GM04503 (cell line): ENCODE results near the gene APPBP2.
"Not testable (repeated sequence)": the region's sequence is repeated elsewhere in the genome, so short reads cannot be mapped to it uniquely, and the experiment has no call there.

Experiments used
- DNase-seq: peaks from one replicate; pipeline ENCODE4 v3.0.0-alpha.2; 2012; ENCODE audit warnings: low read depth

APPBP2 gene

DNA sequence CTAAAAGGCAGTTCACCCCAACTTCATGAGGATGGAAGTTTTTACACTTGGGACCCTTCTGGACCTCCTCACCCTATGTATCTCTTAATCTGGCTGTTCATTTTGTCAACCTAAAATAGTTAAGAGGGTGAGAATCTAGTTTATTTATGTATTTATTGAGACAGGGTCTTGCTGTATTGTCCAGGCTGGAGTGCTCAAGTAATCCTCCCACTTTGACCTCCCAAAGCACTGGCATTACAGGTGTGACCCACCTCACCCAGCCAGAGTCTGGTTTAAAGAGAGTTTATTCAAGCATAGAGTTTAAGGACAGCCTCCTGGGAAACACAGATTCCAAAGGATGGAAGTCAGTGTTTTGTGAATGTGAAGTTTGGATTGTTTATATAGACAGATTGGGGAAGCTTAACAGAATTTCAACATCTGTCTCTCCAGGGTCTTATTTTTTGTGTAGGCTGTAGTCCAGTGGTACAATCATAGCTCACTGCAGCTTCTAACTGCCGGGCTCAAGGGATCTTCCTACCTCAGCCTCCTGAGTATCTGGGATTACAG is 8.0 kb upstream of the APPBP2 start:
- DNase-seq: no peak

GRCh38 chr17:60529806-60530205 is 3.8 kb upstream of the APPBP2 start:
- DNase-seq: no peak

- DNase-seq: no peak
Measured at GRCh38 chr17:60528828-60529227, 2.8 kb upstream of the APPBP2 start.

- DNase-seq: no peak
Measured at GRCh38 chr17:60527701-60528100, 1.7 kb upstream of the APPBP2 start.

DNA sequence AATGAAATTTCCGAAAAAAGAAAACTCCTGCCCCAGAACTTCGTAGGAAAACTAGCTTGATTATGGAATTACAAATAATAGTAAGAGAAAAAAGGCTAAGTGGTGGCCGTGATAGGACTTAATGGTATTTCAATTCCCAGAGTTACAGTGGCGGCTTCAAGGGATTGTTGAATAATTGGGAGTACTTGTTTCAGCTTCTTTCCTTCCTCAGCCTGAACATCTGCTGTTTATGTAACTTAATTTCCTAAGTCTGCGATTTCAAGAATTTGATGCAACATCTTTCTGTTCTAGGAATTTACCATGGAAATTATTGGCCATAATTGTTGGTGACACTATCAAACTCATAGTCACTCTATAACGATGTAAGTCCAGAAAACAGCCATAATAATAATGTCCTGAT is 684 bp upstream of the APPBP2 start:
- no peak for DNase-seq

DNA sequence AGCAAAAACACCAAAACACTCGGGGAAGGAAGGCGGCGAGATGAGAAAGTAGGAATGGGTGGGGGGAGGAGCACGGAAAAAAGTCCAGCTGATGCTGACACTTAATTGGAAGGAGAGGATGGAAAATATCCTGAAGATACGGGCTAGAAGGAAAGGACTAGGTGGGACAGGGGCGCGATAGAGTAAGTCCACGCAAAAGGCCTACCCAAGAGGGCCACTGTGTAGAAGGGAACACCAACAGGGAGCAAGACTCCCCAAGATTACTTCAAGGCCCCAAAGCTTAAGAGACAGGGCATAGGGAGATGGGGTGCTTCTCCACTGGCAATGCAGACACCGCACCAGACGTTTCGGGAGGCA is 736 bp downstream of the APPBP2 start:
- DNase-seq: no peak

- no peak for DNase-seq
Measured at GRCh38 chr17:60524463-60525327, 1.3 kb downstream of the APPBP2 start.

GRCh38 chr17:60523822-60524221 is 2.2 kb downstream of the APPBP2 start:
- no peak for DNase-seq

GRCh38 chr17:60522889-60523626 is 3.0 kb downstream of the APPBP2 start:
- DNase-seq: no peak

- DNase-seq: no peak
Measured at GRCh38 chr17:60519795-60520194, 6.2 kb downstream of the APPBP2 start.

DNA sequence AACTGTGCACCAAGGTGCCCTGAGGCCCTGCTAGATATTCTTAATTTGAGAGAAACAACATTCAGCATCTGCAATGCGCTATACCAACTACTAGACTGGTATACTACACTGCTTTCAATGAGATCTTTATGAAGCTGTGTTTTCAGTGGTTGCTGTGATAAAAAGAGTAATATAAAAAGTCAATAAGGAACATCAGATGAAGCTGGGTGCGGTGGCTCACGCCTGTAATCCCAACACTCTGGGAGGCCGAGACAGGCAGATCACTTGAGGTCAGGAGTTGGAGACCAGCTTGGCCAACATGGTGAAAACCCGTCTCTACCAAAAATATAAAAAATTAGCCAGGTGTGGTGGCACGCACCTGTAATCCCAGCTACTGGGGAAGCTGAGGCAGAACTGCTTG is 10.4 kb downstream of the APPBP2 start:
- not testable (repeated sequence) for DNase-seq

GRCh38 chr17:60515199-60515598 is 10.8 kb downstream of the APPBP2 start:
- DNase-seq: not testable (repeated sequence)

- DNase-seq: no peak
Measured at GRCh38 chr17:60514500-60514899, 11.5 kb downstream of the APPBP2 start.

GRCh38 chr17:60514053-60514452 is 12.0 kb downstream of the APPBP2 start:
- no peak for DNase-seq

DNA sequence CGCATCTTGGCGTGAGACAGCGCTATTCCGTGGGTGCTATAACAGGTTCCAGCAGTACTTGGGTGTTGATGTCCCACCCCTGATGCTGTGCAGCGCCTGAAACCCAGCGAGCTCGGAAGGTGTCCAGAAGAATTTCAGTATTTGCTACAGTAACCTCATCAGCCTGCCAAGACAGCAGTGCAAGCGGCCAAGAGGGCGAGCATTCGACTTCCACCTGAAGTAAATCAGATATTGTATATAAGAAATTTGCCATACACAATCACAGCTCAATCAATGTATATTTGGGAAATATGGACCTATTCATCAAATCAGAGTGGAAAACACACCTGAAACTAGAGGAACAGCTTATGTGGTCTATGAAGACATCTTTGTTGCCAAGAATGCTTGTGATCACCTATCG is 13.0 kb downstream of the APPBP2 start:
- no peak for DNase-seq

DNA sequence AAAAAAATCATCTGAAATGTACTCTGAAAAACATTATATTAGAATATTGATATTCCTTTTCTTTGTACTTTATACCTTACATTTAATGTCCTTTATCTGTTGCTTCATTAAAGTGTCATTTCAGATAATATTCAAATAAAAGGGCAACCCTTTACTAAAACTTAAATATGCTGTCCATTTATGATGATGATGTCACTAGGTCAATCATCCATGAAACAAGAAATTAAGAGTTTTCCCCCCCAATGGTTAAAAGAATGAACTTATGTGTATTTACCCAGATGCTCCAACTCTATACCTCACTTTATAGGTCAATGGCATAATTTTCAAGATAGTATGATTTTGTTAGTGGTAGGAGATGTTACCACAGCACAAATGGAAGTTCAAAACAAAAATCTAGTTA is 15.3 kb downstream of the APPBP2 start:
- no peak for DNase-seq

- no peak for DNase-seq
Measured at GRCh38 chr17:60510031-60510430, 16.0 kb downstream of the APPBP2 start.

GRCh38 chr17:60508384-60508980 is 17.6 kb downstream of the APPBP2 start:
- no peak for DNase-seq

DNA sequence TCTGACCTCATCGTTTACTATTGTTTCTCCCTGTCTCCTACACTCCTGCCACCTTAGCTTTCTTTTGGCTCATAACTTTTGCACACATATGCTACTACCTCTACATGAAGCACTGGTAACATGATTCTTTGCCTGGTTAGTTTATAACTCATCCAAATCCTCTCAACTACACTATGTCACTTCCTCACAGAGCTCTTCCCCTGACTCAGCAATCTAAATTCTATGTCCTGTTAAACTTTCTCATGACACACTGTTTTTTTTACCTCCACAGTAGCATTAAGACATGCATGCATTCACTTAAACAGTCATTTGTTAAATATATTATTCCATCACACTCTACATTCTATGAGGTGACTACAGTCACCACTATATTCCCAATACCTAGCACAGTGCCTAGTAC is 19.7 kb downstream of the APPBP2 start:
- peak; percentile 14 for DNase-seq

- no peak for DNase-seq
Measured at GRCh38 chr17:60502145-60502544, 23.9 kb downstream of the APPBP2 start.

DNA sequence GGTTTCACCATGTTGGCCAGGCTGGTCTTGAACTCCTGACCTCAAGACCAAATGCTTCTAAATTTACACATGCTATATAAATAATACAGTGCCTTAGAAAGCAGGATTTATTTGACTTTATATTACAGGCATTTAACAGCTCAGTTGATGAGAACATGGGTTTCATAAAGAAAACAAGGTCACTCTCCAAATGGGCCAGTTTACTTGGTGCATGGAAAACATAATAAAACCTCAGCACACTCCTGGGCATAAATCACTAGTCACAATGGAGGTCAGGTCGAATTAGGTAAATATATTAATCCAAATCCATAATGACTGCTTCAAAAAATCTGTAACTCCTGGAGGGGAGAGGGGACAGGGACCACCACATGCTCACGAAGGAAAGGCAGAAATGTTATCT is 24.5 kb downstream of the APPBP2 start:
- no peak for DNase-seq

GRCh38 chr17:60496041-60496440 is 30.0 kb downstream of the APPBP2 start:
- no peak for DNase-seq

DNA sequence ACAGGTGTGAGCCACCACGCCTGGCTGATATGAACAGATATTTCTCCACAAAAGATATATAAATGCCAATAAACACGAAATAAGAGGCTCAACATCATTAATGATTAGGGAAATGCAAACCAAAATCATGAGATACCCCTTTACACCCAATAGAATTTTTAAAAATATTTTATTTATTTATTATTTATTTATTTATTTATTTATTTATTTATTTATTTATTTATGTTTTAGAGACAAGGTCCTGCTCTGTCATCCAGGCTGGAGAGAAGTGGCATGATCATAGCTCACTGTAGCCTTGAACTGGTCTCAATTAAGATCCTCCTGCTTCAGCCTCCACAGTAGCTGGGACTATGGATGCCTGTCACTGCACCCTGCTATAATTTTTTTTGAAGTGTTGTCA is 30.8 kb downstream of the APPBP2 start:
- no peak for DNase-seq
